Fibroblast of lung (primary cell): ENCODE data around the gene MKKS. TPM values are rescaled to one million over a fixed set of nuclear protein-coding genes. Genes with fewer than 3 reads are reported as not detected.
A peak's percentile ranks its signal among the peaks of the same experiment; 100 is the strongest.

Experiments
- DNase-seq, 2 donors: peaks; one replicate each; pipeline versions ENCODE4 v3.0.0 to v3.0.0-alpha.2; 2010; ENCODE audit warnings: low read depth in 2 of 2
- H2AFZ ChIP-seq: 2 replicates; pipeline ENCODE4 v1.5.1; 2012; ENCODE audit warnings: low read length, control low read depth, inconsistent platforms
- H3K27ac ChIP-seq: 2 replicates; pipeline ENCODE4 v1.5.1; 2011; ENCODE audit warnings: low read length, control low read depth; ENCODE audit not compliant: insufficient read depth
- H3K27me3 ChIP-seq: 2 replicates; pipeline ENCODE4 v1.5.1; 2011; ENCODE audit warnings: mild to moderate bottlenecking, low read length; ENCODE audit not compliant: control insufficient read depth, insufficient read depth
- H3K36me3 ChIP-seq: 2 replicates; pipeline ENCODE4 v1.5.1; 2011; ENCODE audit warnings: low read length; ENCODE audit not compliant: control insufficient read depth, insufficient read depth
- H3K4me1 ChIP-seq: 2 replicates; pipeline ENCODE4 v1.5.1; 2011; ENCODE audit warnings: low read length; ENCODE audit not compliant: control insufficient read depth, insufficient read depth; ENCODE audit errors: extremely low read depth
- H3K4me2 ChIP-seq: 2 replicates; pipeline ENCODE4 v1.5.1; 2011; ENCODE audit warnings: low read length, control low read depth; ENCODE audit not compliant: insufficient read depth; ENCODE audit errors: extremely low read depth
- H3K4me3 ChIP-seq, 4 experiments: fragments of 200-600 bp in 1 of 4; sonication (generic) in 1 of 4; replicated peaks in 1 of 4; 2 replicates each; pipeline ENCODE4 v1.5.1; 2011 to 2016; ENCODE audit warnings: low read length in 4 of 4, low read depth in 3 of 4, mild to moderate bottlenecking in 3 of 4, control low read depth in 2 of 4, inconsistent platforms in 1 of 4, mixed read lengths in 1 of 4; ENCODE audit not compliant: insufficient read depth in 1 of 4; ENCODE audit errors: control extremely low read depth in 1 of 4
- H3K79me2 ChIP-seq: 2 replicates; pipeline ENCODE4 v1.5.1; 2012; ENCODE audit warnings: mild to moderate bottlenecking, low read length, inconsistent platforms; ENCODE audit not compliant: control insufficient read depth, insufficient read depth
- H3K9ac ChIP-seq: 2 replicates; pipeline ENCODE4 v1.5.1; 2011; ENCODE audit warnings: mild to moderate bottlenecking, low read length, control low read depth; ENCODE audit not compliant: insufficient read depth
- H3K9me3 ChIP-seq: 2 replicates; pipeline ENCODE4 v1.5.1; 2012; ENCODE audit warnings: low read depth, low read length; ENCODE audit not compliant: control insufficient read depth, insufficient read depth
- H4K20me1 ChIP-seq: 2 replicates; pipeline ENCODE4 v1.5.1; 2011; ENCODE audit warnings: low read length; ENCODE audit not compliant: control insufficient read depth, insufficient read depth; ENCODE audit errors: extremely low read depth
- EZH2 ChIP-seq: IDR thresholded peaks from 2 replicates; pipeline ENCODE4 v1.5.1; 2012; ENCODE audit warnings: low read length, control low read depth, mild to moderate bottlenecking; ENCODE audit errors: missing control alignments
- polyA plus RNA-seq, 2 donors: library from polyadenylated mRNA; depleted of rRNA in 1 of 2; stranded (reverse) in 1 of 2; unstranded in 1 of 2; fragments of >200 nt; gene quantifications; 2 replicates each; pipeline ENCODE4 v1.2.1, GENCODE V29; 2011 to 2012; ENCODE audit warnings: missing spikeins in 1 of 2
- total RNA-seq: library from RNA; depleted of rRNA; stranded (reverse); fragments of >200 nt; gene quantifications from 2 replicates; pipeline ENCODE4 v1.2.1, GENCODE V29; 2014
- TF ChIP-seq, protein P1 (sequence below), 2 donors: IDR thresholded peaks in 1 of 2; conservative IDR thresholded peaks in 1 of 2; 1 replicate in 1 of 2; 2 replicates in 1 of 2; pipeline ENCODE4 v1.5.1; 2011 to 2012; ENCODE audit warnings: low read length in 2 of 2, control low read depth in 1 of 2, inconsistent platforms in 1 of 2, low read depth in 1 of 2, mild to moderate bottlenecking in 1 of 2

The MKKS gene
- total and polyA plus RNA-seq, 2 donors (not counting 1 experiment from before 2014, with no cell fraction given): 6.4 to 13.1 TPM

DNA sequence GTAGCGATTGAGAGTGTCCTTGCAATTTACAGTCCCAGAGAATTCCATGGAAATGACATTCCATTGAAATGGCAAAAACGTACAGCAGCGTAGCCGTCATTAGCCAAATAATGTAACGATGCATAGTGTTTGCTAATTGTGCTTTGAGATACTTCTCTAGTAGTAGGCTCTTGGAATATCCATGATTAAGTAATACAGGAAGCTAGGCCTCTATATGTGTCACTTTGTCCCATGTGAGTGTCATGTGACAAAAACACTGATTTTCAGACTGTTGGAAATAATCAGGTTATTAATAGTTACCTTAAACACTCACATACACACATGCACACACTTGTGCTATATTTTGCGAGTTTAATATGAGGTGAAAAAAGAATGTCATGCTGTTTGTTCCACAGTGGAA is 36.3 kb upstream of the MKKS start:
- Histone ChIP-seq H3K4me1 (no peaks in the 10 kb centered on the region), H2AFZ (no peak overlapping the region), H4K20me1 (no peaks in the 10 kb centered on the region), H3K36me3 (no peaks in the 10 kb centered on the region), H3K9ac (no peak overlapping the region), H3K4me3 (no peak overlapping the region), H3K9me3 (no peaks in the 10 kb centered on the region), H3K27me3 (no peaks in the 10 kb centered on the region), H3K79me2 (no peaks in the 10 kb centered on the region), H3K27ac (no peak overlapping the region), H3K4me2 (no peak overlapping the region)
- no peak for TF ChIP-seq EZH2
- TF ChIP-seq, protein P1, sequence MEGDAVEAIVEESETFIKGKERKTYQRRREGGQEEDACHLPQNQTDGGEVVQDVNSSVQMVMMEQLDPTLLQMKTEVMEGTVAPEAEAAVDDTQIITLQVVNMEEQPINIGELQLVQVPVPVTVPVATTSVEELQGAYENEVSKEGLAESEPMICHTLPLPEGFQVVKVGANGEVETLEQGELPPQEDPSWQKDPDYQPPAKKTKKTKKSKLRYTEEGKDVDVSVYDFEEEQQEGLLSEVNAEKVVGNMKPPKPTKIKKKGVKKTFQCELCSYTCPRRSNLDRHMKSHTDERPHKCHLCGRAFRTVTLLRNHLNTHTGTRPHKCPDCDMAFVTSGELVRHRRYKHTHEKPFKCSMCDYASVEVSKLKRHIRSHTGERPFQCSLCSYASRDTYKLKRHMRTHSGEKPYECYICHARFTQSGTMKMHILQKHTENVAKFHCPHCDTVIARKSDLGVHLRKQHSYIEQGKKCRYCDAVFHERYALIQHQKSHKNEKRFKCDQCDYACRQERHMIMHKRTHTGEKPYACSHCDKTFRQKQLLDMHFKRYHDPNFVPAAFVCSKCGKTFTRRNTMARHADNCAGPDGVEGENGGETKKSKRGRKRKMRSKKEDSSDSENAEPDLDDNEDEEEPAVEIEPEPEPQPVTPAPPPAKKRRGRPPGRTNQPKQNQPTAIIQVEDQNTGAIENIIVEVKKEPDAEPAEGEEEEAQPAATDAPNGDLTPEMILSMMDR (conservative IDR thresholded peaks at IDR 0.05 in 1 of 2, IDR thresholded peaks at IDR 0.05 in 1 of 2; ENCODE audit: low read depth in 1 of 2, low read length in 2 of 2): no peak
- no peak for DNase-seq

DNA sequence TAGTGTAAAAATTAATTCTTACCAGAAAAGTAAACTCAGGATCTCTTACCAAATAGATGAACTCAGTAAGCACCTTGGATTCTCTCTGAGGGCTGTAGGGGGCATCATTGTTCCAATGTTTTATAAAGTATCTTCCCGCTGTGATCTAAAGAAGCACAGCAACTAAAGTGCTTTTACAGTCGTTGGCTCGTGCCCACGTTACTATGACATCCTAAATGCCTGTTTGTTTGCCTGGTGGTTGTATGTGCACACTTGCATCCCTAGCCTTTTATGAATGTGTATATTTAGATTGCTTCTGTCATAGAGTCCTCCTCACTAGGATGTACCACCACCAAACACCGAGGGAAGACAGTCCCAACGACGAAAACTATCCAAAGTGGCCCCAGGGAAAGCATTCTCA is 35.6 kb upstream of the MKKS start:
- H3K9ac ChIP-seq: no peak overlapping the region
- H3K79me2 ChIP-seq: no peaks in the 10 kb centered on the region
- peak; percentile 77 to 92 for DNase-seq
- no peaks in the 10 kb centered on the region for H3K9me3 ChIP-seq
- H3K27ac ChIP-seq: peak overlapping the region; percentile 11
- no peak overlapping the region for H2AFZ ChIP-seq
- no peak overlapping the region for H3K4me3 ChIP-seq
- no peaks in the 10 kb centered on the region for H4K20me1 ChIP-seq
- H3K36me3 ChIP-seq: no peaks in the 10 kb centered on the region
- no peak overlapping the region for H3K4me2 ChIP-seq
- no peak for TF ChIP-seq EZH2
- TF ChIP-seq, protein P1 (conservative IDR thresholded peaks at IDR 0.05 in 1 of 2, IDR thresholded peaks at IDR 0.05 in 1 of 2; ENCODE audit: low read depth in 1 of 2, low read length in 2 of 2): peak; percentile 61 to 75
- H3K27me3 ChIP-seq: no peaks in the 10 kb centered on the region
- H3K4me1 ChIP-seq: no peaks in the 10 kb centered on the region

DNA sequence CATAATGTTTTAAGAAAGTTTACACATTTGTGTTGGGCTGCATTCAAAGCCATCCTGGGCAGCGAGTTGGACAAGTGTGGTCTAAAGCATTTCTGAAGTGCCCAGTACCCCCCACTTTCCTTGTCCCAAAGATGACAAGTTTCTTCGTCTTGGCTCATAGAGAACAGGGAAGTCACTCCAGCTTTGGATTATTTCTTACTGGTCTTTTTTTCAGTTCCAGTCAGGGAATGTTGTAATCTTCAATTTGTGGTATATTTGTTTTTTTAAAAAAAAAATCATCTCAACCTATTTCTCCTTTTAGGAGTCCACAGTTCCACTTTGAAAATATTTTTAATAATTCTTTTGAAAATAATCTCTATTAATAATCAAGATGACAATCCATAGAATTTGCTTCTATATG is 35.0 kb upstream of the MKKS start:
- Histone ChIP-seq H3K9me3 (no peaks in the 10 kb centered on the region), H3K79me2 (no peaks in the 10 kb centered on the region), H3K4me3 (no peak overlapping the region), H4K20me1 (no peaks in the 10 kb centered on the region), H2AFZ (no peak overlapping the region), H3K9ac (no peak overlapping the region), H3K36me3 (no peaks in the 10 kb centered on the region), H3K27me3 (no peaks in the 10 kb centered on the region), H3K4me2 (no peak overlapping the region), H3K27ac (no peak overlapping the region), H3K4me1 (no peaks in the 10 kb centered on the region)
- TF ChIP-seq, protein P1 (conservative IDR thresholded peaks at IDR 0.05 in 1 of 2, IDR thresholded peaks at IDR 0.05 in 1 of 2; ENCODE audit: low read depth in 1 of 2, low read length in 2 of 2): no peak
- TF ChIP-seq EZH2: no peak
- no peak for DNase-seq
